Coronary artery (tissue), 2 donors: Measurements from ENCODE around the gene GALNTL6.

ENCODE experiments used
- DNase-seq: peaks from one replicate; pipeline ENCODE4 v3.0.0-alpha.2; 2017; ENCODE audit warnings: low spot score
- H3K27ac ChIP-seq, 2 donors: fragments of 200-600 bp; sonication (generic); one replicate each; pipeline ENCODE4 v1.5.1; 2016 to 2019
- H3K4me3 ChIP-seq: fragments of 200-600 bp; sonication (generic); 2 replicates; pipeline ENCODE4 v1.5.1; 2016; ENCODE audit warnings: mild to moderate bottlenecking, moderate library complexity
- TF ChIP-seq, protein P1 (sequence below): fragments of 200-600 bp; sonication (generic); IDR thresholded peaks from one replicate; pipeline ENCODE4 v1.5.1; 2019; ENCODE audit warnings: antibody characterized with exemption

The GALNTL6 gene

DNA sequence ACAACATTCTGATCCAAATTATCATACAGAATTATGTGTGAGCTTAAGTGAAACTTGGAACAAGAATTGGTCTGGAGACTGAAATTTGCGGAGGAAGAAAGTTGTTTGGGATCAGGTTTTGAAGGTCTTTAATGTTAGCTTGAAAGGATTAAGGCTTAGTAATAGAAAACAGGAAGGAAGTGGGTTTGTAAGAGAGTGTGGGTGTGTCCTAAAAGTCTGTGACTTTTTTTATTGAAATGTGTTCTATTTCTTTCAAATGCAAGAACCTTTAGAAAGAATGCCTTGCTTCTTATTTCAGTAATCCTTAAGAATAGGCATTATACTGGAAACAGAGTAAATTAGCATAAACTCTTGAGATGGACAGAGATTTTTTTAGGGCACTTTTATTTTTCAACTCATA is 198.0 kb downstream of the GALNTL6 start:
- no peak for DNase-seq
- TF ChIP-seq, protein P1, sequence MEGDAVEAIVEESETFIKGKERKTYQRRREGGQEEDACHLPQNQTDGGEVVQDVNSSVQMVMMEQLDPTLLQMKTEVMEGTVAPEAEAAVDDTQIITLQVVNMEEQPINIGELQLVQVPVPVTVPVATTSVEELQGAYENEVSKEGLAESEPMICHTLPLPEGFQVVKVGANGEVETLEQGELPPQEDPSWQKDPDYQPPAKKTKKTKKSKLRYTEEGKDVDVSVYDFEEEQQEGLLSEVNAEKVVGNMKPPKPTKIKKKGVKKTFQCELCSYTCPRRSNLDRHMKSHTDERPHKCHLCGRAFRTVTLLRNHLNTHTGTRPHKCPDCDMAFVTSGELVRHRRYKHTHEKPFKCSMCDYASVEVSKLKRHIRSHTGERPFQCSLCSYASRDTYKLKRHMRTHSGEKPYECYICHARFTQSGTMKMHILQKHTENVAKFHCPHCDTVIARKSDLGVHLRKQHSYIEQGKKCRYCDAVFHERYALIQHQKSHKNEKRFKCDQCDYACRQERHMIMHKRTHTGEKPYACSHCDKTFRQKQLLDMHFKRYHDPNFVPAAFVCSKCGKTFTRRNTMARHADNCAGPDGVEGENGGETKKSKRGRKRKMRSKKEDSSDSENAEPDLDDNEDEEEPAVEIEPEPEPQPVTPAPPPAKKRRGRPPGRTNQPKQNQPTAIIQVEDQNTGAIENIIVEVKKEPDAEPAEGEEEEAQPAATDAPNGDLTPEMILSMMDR, result no peak

DNA sequence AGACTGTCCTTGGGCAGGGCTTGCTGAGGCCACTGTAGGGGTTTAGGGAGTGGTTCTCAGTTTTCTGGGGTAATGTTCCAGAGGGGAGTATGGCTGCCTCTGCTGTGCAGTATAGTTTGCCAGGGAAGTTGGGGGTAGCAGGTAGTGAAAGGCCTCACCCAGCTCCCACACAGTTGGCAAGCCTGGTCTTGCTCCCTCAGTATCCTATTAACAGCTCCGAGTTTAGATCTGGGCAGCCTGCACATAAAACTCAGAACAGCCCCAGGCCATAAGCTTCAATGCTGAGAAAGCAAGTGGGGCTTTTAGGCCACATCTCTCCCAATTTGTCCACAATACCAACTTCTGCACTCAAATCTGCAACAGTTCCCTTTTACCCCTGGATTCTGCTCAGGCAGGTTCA is 205.2 kb downstream of the GALNTL6 start:
- H3K4me3 ChIP-seq, result no peak overlapping the region
- TF ChIP-seq, protein P1, result no peak
- H3K27ac ChIP-seq, result no peak overlapping the region
- DNase-seq, result no peak

More for the DNA sequence above, 198.0 kb downstream of the GALNTL6 start:
- no peak overlapping the region for H3K4me3 ChIP-seq
- H3K27ac ChIP-seq, result no peak overlapping the region

DNA sequence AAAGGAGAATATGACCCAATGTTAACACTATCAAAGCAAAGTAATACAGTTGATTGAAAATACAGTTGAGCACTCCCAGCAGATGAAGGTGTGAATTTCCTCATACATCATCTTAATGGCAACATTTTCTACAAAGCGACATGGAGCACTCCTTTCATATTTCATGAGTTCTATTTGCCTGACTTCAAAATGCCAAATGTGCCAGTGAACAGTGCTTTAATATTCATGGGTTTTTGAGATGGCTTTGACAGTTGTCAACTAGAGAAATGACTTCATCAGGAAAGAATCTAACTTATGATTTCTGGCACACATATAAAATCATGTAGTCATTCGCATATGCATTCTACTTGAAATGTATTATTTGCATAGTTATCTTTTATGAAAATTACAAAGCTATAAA is 222.4 kb downstream of the GALNTL6 start:
- TF ChIP-seq, protein P1, result no peak
- no peak for DNase-seq
- Histone ChIP-seq H3K27ac (no peak overlapping the region), H3K4me3 (no peak overlapping the region)

DNA sequence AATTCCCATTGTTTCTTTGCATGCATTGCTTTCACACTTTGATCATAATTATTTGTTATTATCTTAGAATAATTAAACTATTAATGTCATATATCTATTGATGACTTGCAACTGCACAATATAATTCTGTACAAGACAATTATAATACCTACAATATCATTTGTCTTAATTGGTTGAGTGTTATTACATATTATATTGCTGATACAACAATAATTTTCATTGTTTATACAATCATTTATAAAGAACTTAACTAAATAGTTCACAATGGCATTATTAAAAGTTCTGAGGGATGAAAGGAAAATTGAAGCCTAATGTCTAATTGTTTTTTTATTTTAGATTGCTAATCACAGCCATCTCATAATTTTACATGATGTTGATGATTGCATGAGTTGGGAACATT is 227.6 kb downstream of the GALNTL6 start:
- DNase-seq, result no peak
- TF ChIP-seq, protein P1, result no peak

DNA sequence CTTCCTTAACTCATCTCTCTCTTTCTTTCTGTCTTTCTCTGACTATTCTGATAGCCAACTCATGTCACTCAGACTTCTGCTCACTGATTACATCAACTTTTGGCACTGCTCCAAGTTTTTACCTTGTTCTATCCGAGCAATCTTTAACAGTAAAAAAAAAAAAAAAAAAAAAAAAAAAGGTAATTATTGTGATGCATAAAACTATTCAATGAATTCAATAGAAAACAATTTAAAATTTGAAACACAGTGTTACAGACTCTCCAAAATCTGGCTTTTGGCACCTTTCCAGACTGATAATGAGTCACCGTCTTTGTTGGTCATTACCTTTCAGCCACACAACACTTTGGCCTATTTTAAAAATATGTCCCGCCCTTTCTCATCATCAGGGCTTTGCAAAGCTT is 229.5 kb downstream of the GALNTL6 start:
- no peak for DNase-seq
- Histone ChIP-seq H3K4me3 (no peak overlapping the region), H3K27ac (no peak overlapping the region)
- TF ChIP-seq, protein P1, result no peak

More for the DNA sequence above, 227.6 kb downstream of the GALNTL6 start:
- no peak overlapping the region for H3K27ac ChIP-seq
- H3K4me3 ChIP-seq, result no peak overlapping the region

DNA sequence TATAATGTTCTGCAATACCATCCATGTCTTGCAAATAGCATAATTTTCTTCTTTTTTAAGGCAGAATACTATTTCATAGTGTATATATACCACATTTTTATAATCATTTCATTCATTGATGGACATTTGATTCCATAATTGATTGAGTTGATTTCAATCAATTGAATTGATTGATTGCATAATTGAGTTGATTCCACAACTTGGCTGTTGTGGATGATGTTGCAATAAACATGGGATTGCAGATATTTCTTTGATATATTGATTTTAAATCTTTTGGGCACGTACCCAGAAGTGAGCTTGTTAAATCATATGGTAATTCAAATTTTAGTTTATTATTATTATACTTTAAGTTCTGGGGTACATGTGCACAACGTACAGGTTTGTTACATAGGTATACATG is 232.8 kb downstream of the GALNTL6 start:
- no peak for DNase-seq
- Histone ChIP-seq H3K4me3 (no peak overlapping the region), H3K27ac (no peak overlapping the region)
- TF ChIP-seq, protein P1, result no peak

DNA sequence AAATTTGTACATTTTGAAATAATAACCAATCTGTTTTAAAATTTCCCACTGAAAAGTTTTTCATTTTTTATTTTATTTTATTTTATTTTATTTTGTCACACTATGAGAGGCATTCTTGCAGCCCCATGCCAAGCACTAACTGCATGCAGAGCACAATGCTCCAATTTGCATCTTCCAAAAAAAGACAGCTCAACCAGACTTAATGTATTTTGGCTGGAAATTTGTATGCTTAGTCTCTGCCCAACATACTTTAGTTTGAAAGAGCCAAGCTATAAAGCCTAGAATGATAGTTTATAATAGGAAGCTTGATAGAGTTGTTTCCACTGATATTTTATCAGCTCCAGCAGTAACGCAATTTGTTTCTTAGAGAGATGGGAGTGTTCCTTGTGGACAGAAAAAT is 235.5 kb downstream of the GALNTL6 start:
- Histone ChIP-seq H3K27ac (no peak overlapping the region), H3K4me3 (no peak overlapping the region)
- TF ChIP-seq, protein P1, result no peak
- DNase-seq, result no peak
